ENCODE data around the gene C2orf92.

C2orf92 gene

DNA sequence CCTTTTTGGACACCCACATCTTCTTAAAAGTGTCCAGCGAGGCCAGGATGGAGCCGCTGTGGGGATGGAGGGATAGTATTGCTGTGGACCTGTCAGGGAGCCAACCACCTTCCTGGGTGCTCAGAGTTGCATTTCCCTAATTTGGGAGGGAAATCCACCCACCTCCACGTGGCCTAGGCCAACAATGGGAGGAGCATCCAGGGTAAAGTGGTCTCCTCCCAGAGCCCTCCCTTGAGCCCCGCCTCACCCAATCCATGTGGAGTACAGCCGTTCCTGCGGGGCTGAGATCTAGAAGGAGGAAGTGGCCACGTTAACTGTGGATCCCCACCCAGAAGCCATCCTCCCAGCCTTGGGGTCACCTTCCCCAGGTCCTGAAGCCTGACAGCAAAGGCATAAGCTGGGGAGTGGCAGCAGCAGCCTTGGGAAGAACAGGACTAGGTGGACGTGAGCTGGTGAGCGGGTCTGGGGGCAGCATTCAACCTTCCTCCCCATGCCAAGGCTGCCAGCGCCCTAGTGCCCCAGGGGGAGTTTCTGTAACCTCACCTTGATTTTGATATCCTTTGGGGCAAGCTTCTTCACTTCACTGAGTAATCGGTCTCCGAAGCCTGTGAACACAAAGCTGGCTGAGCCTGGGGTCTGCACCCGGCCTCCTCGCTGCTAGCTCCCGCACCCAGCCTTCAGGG is 12.5 kb upstream of the C2orf92 start:
- TF ChIP-seq, protein P1, sequence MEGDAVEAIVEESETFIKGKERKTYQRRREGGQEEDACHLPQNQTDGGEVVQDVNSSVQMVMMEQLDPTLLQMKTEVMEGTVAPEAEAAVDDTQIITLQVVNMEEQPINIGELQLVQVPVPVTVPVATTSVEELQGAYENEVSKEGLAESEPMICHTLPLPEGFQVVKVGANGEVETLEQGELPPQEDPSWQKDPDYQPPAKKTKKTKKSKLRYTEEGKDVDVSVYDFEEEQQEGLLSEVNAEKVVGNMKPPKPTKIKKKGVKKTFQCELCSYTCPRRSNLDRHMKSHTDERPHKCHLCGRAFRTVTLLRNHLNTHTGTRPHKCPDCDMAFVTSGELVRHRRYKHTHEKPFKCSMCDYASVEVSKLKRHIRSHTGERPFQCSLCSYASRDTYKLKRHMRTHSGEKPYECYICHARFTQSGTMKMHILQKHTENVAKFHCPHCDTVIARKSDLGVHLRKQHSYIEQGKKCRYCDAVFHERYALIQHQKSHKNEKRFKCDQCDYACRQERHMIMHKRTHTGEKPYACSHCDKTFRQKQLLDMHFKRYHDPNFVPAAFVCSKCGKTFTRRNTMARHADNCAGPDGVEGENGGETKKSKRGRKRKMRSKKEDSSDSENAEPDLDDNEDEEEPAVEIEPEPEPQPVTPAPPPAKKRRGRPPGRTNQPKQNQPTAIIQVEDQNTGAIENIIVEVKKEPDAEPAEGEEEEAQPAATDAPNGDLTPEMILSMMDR (IDR thresholded peaks at IDR 0.05; ENCODE audit: low read length, missing control alignments) = no peak
- no peak for DNase-seq (ENCODE audit: low read depth)
- no peak overlapping the region for H3K4me3 ChIP-seq (replicated peaks; ENCODE audit: low read depth, low read length)

DNA sequence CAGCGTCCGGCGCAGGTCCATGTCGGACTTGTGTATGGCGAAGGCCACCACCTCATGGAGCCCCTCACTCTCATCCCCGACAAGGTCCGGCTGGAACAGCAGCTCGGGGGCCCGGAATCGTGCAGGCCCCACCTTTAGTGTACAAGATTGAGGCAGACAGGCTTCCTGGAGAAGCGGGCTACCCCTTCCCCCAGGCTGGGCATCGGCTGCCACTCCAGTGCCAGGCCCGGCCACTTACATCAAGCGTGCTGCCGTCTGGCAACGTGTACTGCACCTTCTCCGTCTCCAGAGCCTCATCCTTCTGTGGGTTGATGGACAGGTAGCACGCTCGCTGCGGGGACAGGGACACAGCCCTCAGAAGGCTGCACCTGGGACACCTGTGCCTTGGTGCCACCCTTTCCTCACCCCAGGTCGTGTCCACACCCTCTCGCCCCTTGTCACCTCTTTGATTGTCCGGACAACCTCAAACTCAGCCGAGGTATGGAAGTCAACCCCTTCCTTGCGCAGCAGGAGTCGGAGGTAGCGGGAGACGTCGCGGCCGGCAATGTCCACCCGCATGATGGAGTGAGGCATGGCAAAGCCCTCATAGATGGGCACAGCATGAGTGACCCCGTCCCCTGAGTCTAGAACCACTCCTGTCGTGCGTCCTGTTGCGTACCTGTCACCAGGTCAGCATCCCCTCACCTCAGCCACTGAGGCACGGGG is 11.4 kb upstream of the C2orf92 start:
- H3K4me3 ChIP-seq (replicated peaks; ENCODE audit: low read depth, low read length) = no peak overlapping the region
- DNase-seq (ENCODE audit: low read depth) = no peak
- TF ChIP-seq, protein P1 (IDR thresholded peaks at IDR 0.05; ENCODE audit: low read length, missing control alignments) = no peak

DNA sequence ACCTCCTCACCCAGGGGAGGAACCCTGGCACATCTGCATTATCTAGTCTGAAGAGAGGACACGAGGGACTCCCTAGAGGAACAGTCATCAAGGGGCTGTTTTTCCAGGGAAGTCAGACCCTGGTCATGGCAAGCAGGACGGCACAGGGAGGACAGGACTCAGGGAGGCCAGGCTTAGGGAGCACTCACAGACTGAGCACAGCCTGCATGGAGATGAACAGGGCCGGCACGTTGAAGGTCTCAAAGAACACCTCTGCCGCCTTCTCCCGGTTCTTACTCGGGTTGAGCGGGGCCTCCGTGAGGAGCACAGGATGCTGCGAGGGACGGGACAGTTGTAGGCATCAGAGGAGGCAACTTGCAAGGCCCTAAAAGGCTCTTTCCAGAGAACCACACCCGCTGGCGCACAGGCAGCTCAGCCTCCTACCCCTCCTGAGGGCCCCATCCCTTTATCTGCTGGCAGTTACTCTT is 10.8 kb upstream of the C2orf92 start:
- H3K4me3 ChIP-seq (replicated peaks; ENCODE audit: low read depth, low read length) = no peak overlapping the region
- TF ChIP-seq, protein P1 (IDR thresholded peaks at IDR 0.05; ENCODE audit: low read length, missing control alignments) = no peak
- no peak for DNase-seq (ENCODE audit: low read depth)

DNA sequence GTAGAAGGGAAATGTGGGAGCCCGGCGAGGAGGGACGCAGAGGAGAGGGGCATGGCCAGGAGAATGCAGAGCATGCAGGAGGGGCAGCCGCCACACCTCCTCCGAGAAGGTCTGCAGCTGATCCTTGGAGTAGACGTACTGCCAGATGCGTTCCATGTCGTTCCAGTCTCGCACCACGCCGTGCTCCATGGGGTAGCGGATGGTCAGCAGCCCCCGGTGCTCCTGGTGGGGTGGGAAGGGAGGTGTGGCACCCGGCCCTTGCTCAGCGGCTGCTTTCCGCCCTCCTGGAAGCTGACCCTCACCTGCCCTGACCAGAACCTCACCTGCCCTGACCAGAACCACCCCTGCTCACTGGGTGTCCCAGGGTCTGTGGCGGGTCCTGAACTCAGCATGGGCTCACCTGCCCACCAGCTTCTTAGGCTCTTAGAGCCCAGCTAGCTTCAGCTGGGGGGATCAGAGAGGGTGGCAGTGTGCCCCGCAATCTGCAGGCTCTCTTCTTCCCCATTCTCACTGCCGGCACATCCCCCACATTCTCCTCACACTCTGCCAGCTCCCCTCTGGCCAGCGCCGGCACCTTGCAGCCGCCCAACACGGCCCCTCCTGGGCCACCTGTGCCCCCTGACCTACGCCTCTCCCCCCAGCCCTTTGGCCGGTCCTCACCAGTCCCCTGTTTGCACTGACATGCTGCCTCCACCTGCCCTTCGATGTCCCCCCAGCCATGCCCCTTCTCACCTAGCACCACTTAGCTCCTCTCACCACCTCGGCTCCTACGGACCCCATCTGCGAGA is 10.1 kb upstream of the C2orf92 start:
- no peak overlapping the region for H3K4me3 ChIP-seq (replicated peaks; ENCODE audit: low read depth, low read length)
- TF ChIP-seq, protein P1 (IDR thresholded peaks at IDR 0.05; ENCODE audit: low read length, missing control alignments) = no peak
- no peak for DNase-seq (ENCODE audit: low read depth)

DNA sequence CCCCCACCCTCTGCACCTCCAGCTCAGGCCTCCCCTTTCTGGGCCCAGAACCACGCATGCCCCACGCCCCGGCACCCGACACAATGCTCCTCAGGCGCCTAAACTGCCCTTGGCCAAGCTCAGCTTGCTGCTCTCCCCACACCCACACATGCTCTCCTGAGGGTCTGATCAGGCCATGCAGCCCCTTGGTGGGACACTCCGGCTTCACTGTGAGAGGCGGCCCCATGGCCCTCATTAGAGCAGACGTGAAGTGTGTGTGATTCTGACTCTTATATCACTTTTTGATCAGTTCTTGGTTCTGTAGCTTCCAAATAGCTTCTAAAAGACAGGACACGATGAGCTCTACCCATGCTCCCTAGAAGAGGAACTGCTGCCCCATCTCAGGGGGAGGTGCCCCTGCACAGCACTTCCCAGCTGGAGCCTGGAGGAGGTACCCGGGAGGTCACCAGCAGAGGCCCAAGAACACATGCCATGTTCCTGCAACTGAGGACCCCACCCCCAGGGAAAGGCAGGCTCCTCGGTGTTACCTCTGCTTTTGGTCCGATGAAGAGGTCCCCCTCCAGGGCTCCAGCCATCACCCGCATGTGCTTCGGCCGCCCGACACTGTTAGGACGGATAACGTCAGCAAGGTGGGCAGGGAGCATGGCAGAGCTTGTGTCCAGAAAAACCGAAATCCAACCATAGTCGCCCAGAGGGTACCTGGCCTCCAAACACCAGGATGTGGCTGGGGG is 9.3 kb upstream of the C2orf92 start:
- no peak for DNase-seq (ENCODE audit: low read depth)
- H3K4me3 ChIP-seq (replicated peaks; ENCODE audit: low read depth, low read length) = no peak overlapping the region
- TF ChIP-seq, protein P1 (IDR thresholded peaks at IDR 0.05; ENCODE audit: low read length, missing control alignments) = no peak

DNA sequence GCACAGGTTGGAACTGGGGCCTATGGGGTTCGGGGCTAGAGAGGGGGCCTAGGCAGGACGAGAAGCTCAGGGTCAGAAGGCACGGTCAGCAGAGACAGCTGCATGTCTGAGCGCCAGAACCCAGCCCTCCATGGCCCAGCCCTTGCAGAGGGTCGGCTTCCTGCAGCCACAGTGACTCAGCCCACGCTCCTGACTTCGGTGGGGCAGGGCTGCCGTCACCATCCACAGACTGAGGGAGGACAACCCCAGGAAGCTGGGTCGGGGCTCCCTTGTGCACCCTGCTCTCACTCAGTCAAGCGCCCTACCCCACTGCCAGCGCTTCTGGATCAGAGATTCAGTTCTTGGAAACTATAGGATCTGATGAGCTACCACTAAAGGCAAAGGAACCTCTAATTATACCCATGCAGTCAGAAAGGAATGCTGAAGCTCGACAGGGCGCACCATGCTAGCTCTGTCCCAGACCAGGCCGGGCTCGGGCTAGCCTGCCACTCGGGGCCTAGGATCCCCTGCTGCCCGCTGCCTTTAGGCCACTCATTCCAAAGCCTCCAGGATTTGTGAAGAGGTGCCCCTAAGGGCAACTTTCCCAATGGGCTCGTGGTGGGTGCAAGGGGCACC is 8.6 kb upstream of the C2orf92 start:
- H3K4me3 ChIP-seq (replicated peaks; ENCODE audit: low read depth, low read length) = no peak overlapping the region
- DNase-seq (ENCODE audit: low read depth) = no peak

More for the DNA sequence above, 8.6 kb upstream of the C2orf92 start:
- TF ChIP-seq, protein P1 (IDR thresholded peaks at IDR 0.05; ENCODE audit: low read length, missing control alignments) = no peak
